ENCODE results near the gene SFXN3. TPM values are rescaled to one million over a fixed set of nuclear protein-coding genes. Genes with fewer than 3 reads are reported as not detected.

Gene SFXN3
- total RNA-seq, 1 donor from 2014 or later = 101 TPM

DNA sequence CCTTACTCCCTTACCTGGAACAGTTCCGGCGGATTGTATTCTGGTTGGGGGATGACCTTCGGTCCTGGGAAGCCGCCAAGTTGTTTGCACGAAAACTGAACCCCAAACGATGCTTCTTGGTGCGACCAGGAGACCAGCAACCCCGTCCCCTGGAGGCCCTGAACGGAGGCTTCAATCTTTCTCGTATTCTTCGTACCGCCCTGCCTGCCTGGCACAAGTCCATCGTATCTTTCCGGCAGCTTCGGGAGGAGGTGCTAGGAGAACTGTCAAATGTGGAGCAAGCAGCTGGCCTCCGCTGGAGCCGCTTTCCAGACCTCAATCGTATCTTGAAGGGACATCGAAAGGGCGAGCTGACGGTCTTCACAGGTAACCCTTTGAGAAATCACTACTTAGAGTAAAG, 41.9 kb upstream of the SFXN3 start:
- DNase-seq (ENCODE audit: low spot score) = no peak
- Mint-ChIP-seq H3K36me3 (ENCODE audit: low read depth) (peaks cover 12% of the 10 kb centered on the region), H3K4me3 (ENCODE audit: unreplicated experiment) (no peak overlapping the region), H3K27me3 (ENCODE audit: low read depth) (no peaks in the 10 kb centered on the region), H3K4me1 (ENCODE audit: low read depth) (peaks cover 27% of the 10 kb centered on the region), H3K27ac (ENCODE audit: unreplicated experiment) (no peak overlapping the region), H3K9me3 (ENCODE audit: low read depth) (no peaks in the 10 kb centered on the region)
- TF ChIP-seq, protein P1, sequence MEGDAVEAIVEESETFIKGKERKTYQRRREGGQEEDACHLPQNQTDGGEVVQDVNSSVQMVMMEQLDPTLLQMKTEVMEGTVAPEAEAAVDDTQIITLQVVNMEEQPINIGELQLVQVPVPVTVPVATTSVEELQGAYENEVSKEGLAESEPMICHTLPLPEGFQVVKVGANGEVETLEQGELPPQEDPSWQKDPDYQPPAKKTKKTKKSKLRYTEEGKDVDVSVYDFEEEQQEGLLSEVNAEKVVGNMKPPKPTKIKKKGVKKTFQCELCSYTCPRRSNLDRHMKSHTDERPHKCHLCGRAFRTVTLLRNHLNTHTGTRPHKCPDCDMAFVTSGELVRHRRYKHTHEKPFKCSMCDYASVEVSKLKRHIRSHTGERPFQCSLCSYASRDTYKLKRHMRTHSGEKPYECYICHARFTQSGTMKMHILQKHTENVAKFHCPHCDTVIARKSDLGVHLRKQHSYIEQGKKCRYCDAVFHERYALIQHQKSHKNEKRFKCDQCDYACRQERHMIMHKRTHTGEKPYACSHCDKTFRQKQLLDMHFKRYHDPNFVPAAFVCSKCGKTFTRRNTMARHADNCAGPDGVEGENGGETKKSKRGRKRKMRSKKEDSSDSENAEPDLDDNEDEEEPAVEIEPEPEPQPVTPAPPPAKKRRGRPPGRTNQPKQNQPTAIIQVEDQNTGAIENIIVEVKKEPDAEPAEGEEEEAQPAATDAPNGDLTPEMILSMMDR (IDR thresholded peaks at IDR 0.05) = no peak

GRCh38 chr10:100993986-100994708, 36.9 kb upstream of the SFXN3 start:
- Mint-ChIP-seq H3K4me1 (ENCODE audit: low read depth) (peaks cover 15% of the 10 kb centered on the region), H3K9me3 (ENCODE audit: low read depth) (no peaks in the 10 kb centered on the region), H3K36me3 (ENCODE audit: low read depth) (peaks cover 12% of the 10 kb centered on the region), H3K4me3 (ENCODE audit: unreplicated experiment) (no peak overlapping the region), H3K27ac (ENCODE audit: unreplicated experiment) (peak overlapping the region; percentile 57), H3K27me3 (ENCODE audit: low read depth) (no peaks in the 10 kb centered on the region)
- DNase-seq (ENCODE audit: low spot score) = no peak
- TF ChIP-seq, protein P1 (IDR thresholded peaks at IDR 0.05) = peak; percentile 88

GRCh38 chr10:100995181-100995580, 35.9 kb upstream of the SFXN3 start:
- no peak overlapping the region for H3K4me3 Mint-ChIP-seq (ENCODE audit: unreplicated experiment)
- H3K27ac Mint-ChIP-seq (ENCODE audit: unreplicated experiment) = no peak overlapping the region

GRCh38 chr10:100996678-100997359, 34.2 kb upstream of the SFXN3 start:
- Mint-ChIP-seq H3K4me3 (ENCODE audit: unreplicated experiment) (peak overlapping the region; percentile 71), H3K4me1 (ENCODE audit: low read depth) (peaks cover 28% of the 10 kb centered on the region), H3K27me3 (ENCODE audit: low read depth) (no peaks in the 10 kb centered on the region), H3K27ac (ENCODE audit: unreplicated experiment) (peak overlapping the region; percentile 91), H3K36me3 (ENCODE audit: low read depth) (peaks cover 1% of the 10 kb centered on the region), H3K9me3 (ENCODE audit: low read depth) (no peaks in the 10 kb centered on the region)
- peak; percentile 77 for DNase-seq (ENCODE audit: low spot score)
- TF ChIP-seq, protein P1 (IDR thresholded peaks at IDR 0.05) = no peak

More at GRCh38 chr10:100995181-100995580, 35.9 kb upstream of the SFXN3 start:
- Mint-ChIP-seq H3K4me1 (ENCODE audit: low read depth) (peaks cover 15% of the 10 kb centered on the region), H3K9me3 (ENCODE audit: low read depth) (no peaks in the 10 kb centered on the region), H3K27me3 (ENCODE audit: low read depth) (no peaks in the 10 kb centered on the region), H3K36me3 (ENCODE audit: low read depth) (peaks cover 12% of the 10 kb centered on the region)
- TF ChIP-seq, protein P1 (IDR thresholded peaks at IDR 0.05) = no peak
- no peak for DNase-seq (ENCODE audit: low spot score)

GRCh38 chr10:100997360-100998182, 33.5 kb upstream of the SFXN3 start:
- H3K9me3 Mint-ChIP-seq (ENCODE audit: low read depth) = no peaks in the 10 kb centered on the region
- no peaks in the 10 kb centered on the region for H3K36me3 Mint-ChIP-seq (ENCODE audit: low read depth)
- peak overlapping the region; percentile 71 for H3K4me3 Mint-ChIP-seq (ENCODE audit: unreplicated experiment)
- H3K4me1 Mint-ChIP-seq (ENCODE audit: low read depth) = peaks cover 33% of the 10 kb centered on the region
- no peaks in the 10 kb centered on the region for H3K27me3 Mint-ChIP-seq (ENCODE audit: low read depth)
- H3K27ac Mint-ChIP-seq (ENCODE audit: unreplicated experiment) = peak overlapping the region; percentile 94
- TF ChIP-seq, protein P1 (IDR thresholded peaks at IDR 0.05) = peak; percentile 100
- peak; percentile 95 for DNase-seq (ENCODE audit: low spot score)
